CD4-positive, alpha-beta T cell treated with Interferon gamma for 1 hour (primary cell): ENCODE results near the gene OGDH.

Source experiments
- DNase-seq: peaks from one replicate; pipeline ENCODE4 v3.0.0-alpha.2; 2020

The OGDH gene

GRCh38 chr7:44643206-44643605, 36.8 kb downstream of the OGDH start:
- DNase-seq, result no peak

- DNase-seq, result no peak
These were observed 38.8 kb downstream of the OGDH start for GRCh38 chr7:44645254-44645653.

GRCh38 chr7:44645696-44646095, 39.3 kb downstream of the OGDH start:
- no peak for DNase-seq

GRCh38 chr7:44646176-44646920, 39.9 kb downstream of the OGDH start:
- no peak for DNase-seq

- DNase-seq, result no peak
These were observed 40.7 kb downstream of the OGDH start for GRCh38 chr7:44646921-44647636.

- no peak for DNase-seq
These were observed 41.7 kb downstream of the OGDH start for GRCh38 chr7:44647981-44648714.

- DNase-seq, result no peak
These were observed 43.8 kb downstream of the OGDH start for GRCh38 chr7:44650242-44650641.

GRCh38 chr7:44650772-44651171, 44.3 kb downstream of the OGDH start:
- no peak for DNase-seq

GRCh38 chr7:44652535-44652934, 46.1 kb downstream of the OGDH start:
- DNase-seq, result no peak

- DNase-seq, result no peak
These were observed 47.9 kb downstream of the OGDH start for GRCh38 chr7:44654255-44654796.

GRCh38 chr7:44655341-44655740, 48.9 kb downstream of the OGDH start:
- no peak for DNase-seq

GRCh38 chr7:44658979-44659378, 52.6 kb downstream of the OGDH start:
- DNase-seq, result no peak

GRCh38 chr7:44661233-44661632, 54.8 kb downstream of the OGDH start:
- DNase-seq, result no peak

GRCh38 chr7:44664780-44665461, 58.5 kb downstream of the OGDH start:
- DNase-seq, result no peak

- no peak for DNase-seq
These were observed 59.2 kb downstream of the OGDH start for GRCh38 chr7:44665531-44666213.

- DNase-seq, result no peak
These were observed 60.1 kb downstream of the OGDH start for GRCh38 chr7:44666566-44666965.

- no peak for DNase-seq
These were observed 60.8 kb downstream of the OGDH start for GRCh38 chr7:44667190-44667589.

GRCh38 chr7:44671069-44671468, 64.6 kb downstream of the OGDH start:
- DNase-seq, result no peak

- DNase-seq, result no peak
These were observed 66.9 kb downstream of the OGDH start for GRCh38 chr7:44673324-44673723.

- no peak for DNase-seq
These were observed 67.3 kb downstream of the OGDH start for GRCh38 chr7:44673771-44674170.

- no peak for DNase-seq
These were observed 68.0 kb downstream of the OGDH start for GRCh38 chr7:44674381-44674780.

- no peak for DNase-seq
These were observed 70.3 kb downstream of the OGDH start for GRCh38 chr7:44676776-44677175.
